GM19328 (cell line): ENCODE measurements around the gene WFIKKN2.
"Not testable (repeated sequence)": the region's sequence is repeated elsewhere in the genome, so short reads cannot be mapped to it uniquely, and the experiment has no call there.

Source experiments
- ATAC-seq: cut with Tn5 transposase; IDR thresholded peaks from one replicate; pipeline ENCODE4 v1.9.1; 2021; ENCODE audit warnings: mild to moderate bottlenecking, moderate library complexity; ENCODE audit not compliant: unreplicated experiment

The WFIKKN2 gene

GRCh38 chr17:50872710-50873424 lies 37.5 kb downstream of the WFIKKN2 start:
- ATAC-seq, result no peak

- ATAC-seq, result no peak
Measured at GRCh38 chr17:50875074-50875473, 39.7 kb downstream of the WFIKKN2 start.

GRCh38 chr17:50877042-50877441 lies 41.7 kb downstream of the WFIKKN2 start:
- ATAC-seq, result not testable (repeated sequence)

- no peak for ATAC-seq
Measured at GRCh38 chr17:50877838-50878237, 42.5 kb downstream of the WFIKKN2 start.

GRCh38 chr17:50879086-50879485 lies 43.7 kb downstream of the WFIKKN2 start:
- ATAC-seq, result no peak

- ATAC-seq, result no peak
Measured at GRCh38 chr17:50881182-50881581, 45.8 kb downstream of the WFIKKN2 start.

GRCh38 chr17:50882851-50883250 lies 47.5 kb downstream of the WFIKKN2 start:
- ATAC-seq, result no peak

- ATAC-seq, result no peak
Measured at GRCh38 chr17:50883850-50884438, 48.6 kb downstream of the WFIKKN2 start.

- no peak for ATAC-seq
Measured at GRCh38 chr17:50884439-50885311, 49.3 kb downstream of the WFIKKN2 start.

GRCh38 chr17:50887705-50888245 lies 52.4 kb downstream of the WFIKKN2 start:
- no peak for ATAC-seq

GRCh38 chr17:50889528-50890118 lies 54.2 kb downstream of the WFIKKN2 start:
- no peak for ATAC-seq

GRCh38 chr17:50890675-50891516 lies 55.5 kb downstream of the WFIKKN2 start:
- no peak for ATAC-seq

- ATAC-seq, result no peak
Measured at GRCh38 chr17:50891577-50891989, 56.2 kb downstream of the WFIKKN2 start.
